Body of pancreas (tissue), 4 donors: ENCODE measurements around the gene UBA1. TPM values are rescaled to one million over a fixed set of nuclear protein-coding genes. Genes with fewer than 3 reads are reported as not detected.

Source experiments
- ATAC-seq: fragments of 150-250 bp; one replicate; pipeline ENCODE4 v1.9.1; 2016
- DNase-seq, 4 donors: peaks; one replicate each; pipeline ENCODE4 v3.0.0-alpha.2; 2019
- H3K27ac ChIP-seq, 4 donors: fragments of 200-600 bp; sonication (generic); 1 replicate in 3 of 4; 2 replicates in 1 of 4; pipeline versions ENCODE4 v1.5.1 to v1.6.1; 2016 to 2019; ENCODE audit warnings: mild to moderate bottlenecking in 1 of 4, mixed read lengths in 1 of 4, moderate library complexity in 1 of 4
- H3K27me3 ChIP-seq, 2 donors: fragments of 200-600 bp; sonication (generic); one replicate each; pipeline ENCODE4 v1.6.0; 2016; ENCODE audit warnings: mild to moderate bottlenecking in 1 of 2
- H3K36me3 ChIP-seq, 2 donors: fragments of 200-600 bp; sonication (generic); replicated peaks in 1 of 2; 2 replicates each; pipeline ENCODE4 v1.5.1; 2016; ENCODE audit warnings: low read depth in 2 of 2; ENCODE audit not compliant: insufficient read depth in 1 of 2
- H3K4me1 ChIP-seq: fragments of 200-600 bp; sonication (generic); one replicate; pipeline ENCODE4 v1.6.0; 2016
- H3K4me3 ChIP-seq, 2 donors: fragments of 200-600 bp; sonication (generic); 1 replicate in 1 of 2; 2 replicates in 1 of 2; pipeline ENCODE4 v1.5.1; 2016 to 2019
- H3K9me3 ChIP-seq, 3 donors: fragments of 200-600 bp; sonication (generic); 1 replicate in 2 of 3; 2 replicates in 1 of 3; pipeline ENCODE4 v1.5.1; 2016
- POLR2A ChIP-seq, 3 donors: fragments of 450-650 bp; IDR thresholded peaks; one replicate each; pipeline ENCODE4 v1.6.1; 2016; ENCODE audit warnings: antibody characterized with exemption in 3 of 3, mild to moderate bottlenecking in 2 of 3
- WGBS, 2 donors: methylation state at CpG; one replicate each; pipeline ENCODE4 v1.1.5; 2017; 5-methylcytosine and 5-hydroxymethylcytosine counted together
- intact Hi-C: fragments of 100-400 bp; cut with DNase I; formaldehyde crosslinking; loops from one replicate; pipeline ENCODE4 v1.15.1; 2023
- total RNA-seq, 2 donors: library from RNA; depleted of rRNA; stranded (reverse); fragments of >200 nt; gene quantifications; one replicate each; pipeline ENCODE4 v1.1.0, GENCODE V29; 2016
- TF ChIP-seq, protein P1 (sequence below), 7 experiments: fragments of 450-650 bp in 4 of 7; fragments of 200-600 bp in 3 of 7; sonication (generic) in 3 of 7; IDR thresholded peaks; one replicate each; pipeline ENCODE4 v1.5.1; 2016 to 2019; ENCODE audit warnings: antibody characterized with exemption in 7 of 7

The UBA1 gene
- total RNA-seq, 2 donors from 2014 or later = 70.8 to 82.4 TPM

- WGBS, 2 donors = 1% methylated on average over 11 to 28 of the region's 60 CpGs
- Histone ChIP-seq H3K9me3 (no peaks in the 10 kb centered on the region), H3K27me3 (no peaks in the 10 kb centered on the region), H3K27ac (peak overlapping the region; percentile 93 to 99 (median 98)), H3K36me3 (peaks cover 0 to 3% of the 10 kb centered on the region in 2 donors), H3K4me1 (peaks cover 29% of the 10 kb centered on the region), H3K4me3 (peak overlapping the region; percentile 45 to 57)
- DNase-seq = peak; percentile 30 to 48 (median 36)
- intact Hi-C loops = no loop called here
- ATAC-seq = no peak
- TF ChIP-seq POLR2A (IDR thresholded peaks at IDR 0.05) = no peak
- TF ChIP-seq, protein P1, sequence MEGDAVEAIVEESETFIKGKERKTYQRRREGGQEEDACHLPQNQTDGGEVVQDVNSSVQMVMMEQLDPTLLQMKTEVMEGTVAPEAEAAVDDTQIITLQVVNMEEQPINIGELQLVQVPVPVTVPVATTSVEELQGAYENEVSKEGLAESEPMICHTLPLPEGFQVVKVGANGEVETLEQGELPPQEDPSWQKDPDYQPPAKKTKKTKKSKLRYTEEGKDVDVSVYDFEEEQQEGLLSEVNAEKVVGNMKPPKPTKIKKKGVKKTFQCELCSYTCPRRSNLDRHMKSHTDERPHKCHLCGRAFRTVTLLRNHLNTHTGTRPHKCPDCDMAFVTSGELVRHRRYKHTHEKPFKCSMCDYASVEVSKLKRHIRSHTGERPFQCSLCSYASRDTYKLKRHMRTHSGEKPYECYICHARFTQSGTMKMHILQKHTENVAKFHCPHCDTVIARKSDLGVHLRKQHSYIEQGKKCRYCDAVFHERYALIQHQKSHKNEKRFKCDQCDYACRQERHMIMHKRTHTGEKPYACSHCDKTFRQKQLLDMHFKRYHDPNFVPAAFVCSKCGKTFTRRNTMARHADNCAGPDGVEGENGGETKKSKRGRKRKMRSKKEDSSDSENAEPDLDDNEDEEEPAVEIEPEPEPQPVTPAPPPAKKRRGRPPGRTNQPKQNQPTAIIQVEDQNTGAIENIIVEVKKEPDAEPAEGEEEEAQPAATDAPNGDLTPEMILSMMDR (IDR thresholded peaks at IDR 0.05) = no peak
These were observed 25.5 kb downstream of the UBA1 start for GRCh38 chrX:47218920-47219815.

GRCh38 chrX:47221756-47222155 lies 28.1 kb downstream of the UBA1 start:
- H3K4me3 ChIP-seq = no peak overlapping the region
- no peak for ATAC-seq
- no peaks in the 10 kb centered on the region for H3K9me3 ChIP-seq

DNA sequence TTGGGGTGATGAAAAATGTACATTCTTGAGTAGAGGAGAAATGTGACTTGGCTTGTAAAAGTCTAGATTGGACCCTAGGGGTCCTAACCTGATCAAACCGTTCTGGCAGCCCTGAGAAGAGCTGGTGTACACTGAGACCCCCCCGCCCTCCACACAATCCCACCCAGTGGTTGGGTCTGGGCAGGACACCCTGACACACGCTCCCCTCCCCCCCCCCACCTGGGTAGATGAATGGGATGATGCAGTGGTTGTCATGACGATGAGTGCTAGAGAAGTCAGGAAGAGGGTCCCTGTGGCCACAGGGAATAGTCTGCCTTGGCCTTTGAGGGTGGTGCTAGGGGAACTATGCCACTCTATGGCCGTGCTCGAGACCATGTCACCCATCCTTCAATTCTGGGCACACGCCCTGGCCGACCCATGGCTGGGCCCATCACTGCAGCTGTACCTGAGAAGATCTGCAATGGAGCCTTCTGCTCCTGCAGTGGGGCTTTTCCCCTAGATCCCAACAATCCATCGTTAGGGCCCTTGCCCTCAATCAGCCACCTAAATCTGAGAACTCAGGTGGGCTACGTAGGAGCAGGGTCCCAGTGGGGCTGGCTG lies 29.2 kb downstream of the UBA1 start:
- Histone ChIP-seq H3K27ac (no peak overlapping the region), H3K4me3 (no peak overlapping the region), H3K36me3 (peaks cover 0 to 10% of the 10 kb centered on the region in 2 donors), H3K9me3 (no peaks in the 10 kb centered on the region), H3K4me1 (peaks cover 19% of the 10 kb centered on the region), H3K27me3 (no peaks in the 10 kb centered on the region)
- ATAC-seq = no peak
- 73 to 90% methylated on average over 2 of the region's 10 CpGs for WGBS, 2 donors
- peak in 1 of 4 donors; percentile 3 for DNase-seq
- intact Hi-C loops = no loop called here
- TF ChIP-seq POLR2A (IDR thresholded peaks at IDR 0.05) = no peak
- TF ChIP-seq, protein P1 (IDR thresholded peaks at IDR 0.05) = no peak

More at GRCh38 chrX:47221756-47222155, 28.1 kb downstream of the UBA1 start:
- 33 to 53% methylated on average over 2 to 3 of the region's 4 CpGs for WGBS, 2 donors
- no peak overlapping the region for H3K27ac ChIP-seq
- no peaks in the 10 kb centered on the region for H3K27me3 ChIP-seq
- intact Hi-C loops = no loop called here
- H3K36me3 ChIP-seq = peaks cover 0 to 6% of the 10 kb centered on the region in 2 donors
- TF ChIP-seq, protein P1 (IDR thresholded peaks at IDR 0.05) = no peak
- TF ChIP-seq POLR2A (IDR thresholded peaks at IDR 0.05) = no peak
- peak in 1 of 4 donors; percentile 19 for DNase-seq
- peaks cover 26% of the 10 kb centered on the region for H3K4me1 ChIP-seq

DNA sequence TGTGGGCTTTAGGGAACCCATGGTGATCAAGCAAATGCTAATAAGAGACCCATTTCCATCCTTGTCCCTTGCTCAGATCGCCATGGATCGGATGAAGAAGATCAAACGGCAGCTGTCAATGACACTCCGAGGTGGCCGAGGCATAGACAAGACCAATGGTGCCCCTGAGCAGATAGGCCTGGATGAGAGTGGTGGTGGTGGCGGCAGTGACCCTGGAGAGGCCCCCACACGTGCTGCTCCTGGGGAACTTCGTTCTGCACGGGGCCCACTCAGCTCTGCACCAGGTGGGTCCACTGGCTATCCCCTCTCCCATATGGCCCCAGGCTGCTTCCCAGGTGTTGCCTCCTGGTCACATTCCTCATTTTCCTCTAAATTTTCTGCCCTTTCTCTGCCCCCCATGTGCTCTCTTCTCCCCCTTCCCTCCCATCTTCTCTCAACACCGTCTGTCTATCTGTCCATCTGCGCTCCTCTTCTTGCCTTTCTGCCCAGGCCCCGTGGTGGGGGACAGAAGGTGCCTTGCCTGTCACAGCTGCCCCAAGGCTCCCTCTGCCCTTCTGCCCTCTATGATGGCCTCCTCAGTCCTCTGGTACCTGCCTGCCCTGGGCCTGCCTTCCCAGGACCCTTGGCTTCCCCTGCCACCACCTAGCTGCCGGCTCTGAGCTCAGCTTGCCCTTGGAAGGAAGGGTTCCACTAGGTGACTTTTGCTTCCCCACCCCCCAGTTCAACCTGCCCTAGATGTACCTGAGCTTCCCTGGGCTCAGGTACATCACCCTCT lies 30.0 kb downstream of the UBA1 start:
- DNase-seq = peak in 1 of 4 donors; percentile 3
- 90 to 95% methylated on average over 3 to 13 of the region's 13 CpGs for WGBS, 2 donors
- H3K36me3 ChIP-seq = peaks cover 0 to 11% of the 10 kb centered on the region in 2 donors

More for the DNA sequence above, 30.0 kb downstream of the UBA1 start:
- intact Hi-C loops = no loop called here
- no peak for TF ChIP-seq POLR2A (IDR thresholded peaks at IDR 0.05)
- TF ChIP-seq, protein P1 (IDR thresholded peaks at IDR 0.05) = no peak
- no peak for ATAC-seq
- no peak overlapping the region for H3K4me3 ChIP-seq
- H3K9me3 ChIP-seq = no peaks in the 10 kb centered on the region
- H3K4me1 ChIP-seq = peaks cover 19% of the 10 kb centered on the region
- H3K27ac ChIP-seq = no peak overlapping the region
- H3K27me3 ChIP-seq = no peaks in the 10 kb centered on the region
